Fibroblast of skin of right quadriceps (primary cell): ENCODE results near the gene ZNF581.

Source experiments
- DNase-seq: peaks from one replicate; pipeline ENCODE4 v3.0.0-alpha.2; 2013

ZNF581 gene, protein sequence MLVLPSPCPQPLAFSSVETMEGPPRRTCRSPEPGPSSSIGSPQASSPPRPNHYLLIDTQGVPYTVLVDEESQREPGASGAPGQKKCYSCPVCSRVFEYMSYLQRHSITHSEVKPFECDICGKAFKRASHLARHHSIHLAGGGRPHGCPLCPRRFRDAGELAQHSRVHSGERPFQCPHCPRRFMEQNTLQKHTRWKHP

DNA sequence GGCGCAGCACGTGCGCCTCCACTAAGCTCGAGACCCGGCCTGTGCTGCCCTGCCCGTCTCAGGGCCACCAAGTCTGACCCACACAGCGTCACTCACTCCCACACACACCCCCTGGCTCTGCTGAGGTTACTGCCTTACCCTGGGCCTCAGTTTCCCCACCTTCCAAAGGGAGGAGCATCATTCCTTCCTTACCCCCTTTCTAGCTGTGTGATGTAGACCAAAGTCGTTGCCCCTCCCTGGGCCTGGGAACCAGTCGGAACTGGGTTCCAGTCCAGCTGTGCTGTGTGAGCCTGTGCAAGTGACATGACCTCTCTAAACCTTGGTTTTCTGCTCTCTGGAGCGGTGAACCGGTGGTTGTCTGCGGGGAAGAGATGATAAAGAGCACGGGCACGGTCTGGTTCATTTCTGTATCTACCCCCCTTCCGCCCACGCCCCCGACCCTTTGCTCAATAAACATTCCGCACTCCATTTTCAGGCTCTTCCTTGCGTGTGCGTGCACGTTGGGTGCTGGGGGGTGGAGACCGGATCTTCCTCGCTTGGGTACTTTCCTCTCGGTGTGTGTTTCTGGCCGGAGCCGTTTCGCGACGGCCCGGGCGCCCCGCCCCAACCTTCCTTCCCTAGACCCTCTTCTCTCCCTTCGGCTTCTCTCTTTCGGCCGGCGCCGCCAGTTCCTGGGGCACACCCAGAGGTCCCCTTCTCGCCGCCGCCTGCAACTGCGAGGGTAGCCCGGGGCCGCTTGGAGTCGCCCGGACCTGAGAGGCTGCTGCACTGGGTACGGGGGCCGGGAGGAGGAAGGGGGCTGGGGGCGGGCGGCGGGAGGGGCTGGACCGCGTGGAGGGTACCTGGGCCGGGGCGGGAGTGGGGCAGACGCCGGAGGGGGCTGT lies at the start of gene ZNF581:
ZNF581 (plus strand) TSS at position 647 of the 884 bp plus-strand sequence. CDS start 923 bp downstream, outside the sequence.
- peak; percentile 71 for DNase-seq

DNA sequence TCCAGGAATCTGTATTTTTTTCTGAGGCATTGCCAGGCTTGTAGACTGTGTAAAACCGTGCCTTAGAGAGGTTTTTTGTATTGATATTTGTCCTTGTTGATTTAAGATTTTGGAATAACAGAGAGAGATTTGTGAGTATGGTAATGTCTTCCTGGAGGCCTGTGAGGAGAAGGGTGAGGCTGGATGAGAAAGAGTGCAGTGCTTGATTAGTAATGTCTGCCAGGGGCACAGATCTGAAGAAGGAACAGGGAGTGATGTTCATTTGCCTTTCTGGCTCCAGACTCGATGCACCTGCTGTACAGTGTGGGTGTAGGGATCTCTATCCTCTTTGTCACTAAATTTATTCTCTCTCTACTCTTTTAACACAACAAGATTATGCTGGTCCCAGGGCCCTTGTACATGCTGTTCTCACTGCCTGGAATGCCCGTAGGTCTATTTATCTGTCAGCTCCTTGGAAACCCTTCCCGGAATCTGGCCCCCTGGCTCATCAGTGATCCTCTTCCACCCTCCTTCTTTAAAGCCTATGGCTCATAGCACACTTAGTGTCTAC lies 48.4 kb upstream of the ZNF581 start:
- DNase-seq, result no peak

DNA sequence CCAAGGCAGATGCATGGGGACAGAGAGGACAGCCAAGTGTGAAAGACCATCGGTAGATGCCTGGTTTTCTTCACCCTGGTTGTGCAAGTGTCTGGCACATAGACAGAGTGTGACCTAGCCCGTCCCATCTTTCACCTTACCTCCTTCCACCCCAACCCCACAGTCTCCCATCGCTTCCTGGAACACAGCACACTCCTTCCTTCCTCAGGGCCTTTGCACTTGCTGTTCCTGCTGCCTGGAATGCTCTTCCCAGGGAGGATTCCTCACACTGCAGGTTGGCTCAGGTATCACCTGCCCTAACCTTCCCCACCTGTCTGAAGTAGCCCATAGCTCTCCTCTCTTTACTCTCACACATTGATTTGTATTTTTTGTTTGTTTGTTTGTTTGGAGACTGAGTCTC lies 47.1 kb upstream of the ZNF581 start:
- no peak for DNase-seq

DNA sequence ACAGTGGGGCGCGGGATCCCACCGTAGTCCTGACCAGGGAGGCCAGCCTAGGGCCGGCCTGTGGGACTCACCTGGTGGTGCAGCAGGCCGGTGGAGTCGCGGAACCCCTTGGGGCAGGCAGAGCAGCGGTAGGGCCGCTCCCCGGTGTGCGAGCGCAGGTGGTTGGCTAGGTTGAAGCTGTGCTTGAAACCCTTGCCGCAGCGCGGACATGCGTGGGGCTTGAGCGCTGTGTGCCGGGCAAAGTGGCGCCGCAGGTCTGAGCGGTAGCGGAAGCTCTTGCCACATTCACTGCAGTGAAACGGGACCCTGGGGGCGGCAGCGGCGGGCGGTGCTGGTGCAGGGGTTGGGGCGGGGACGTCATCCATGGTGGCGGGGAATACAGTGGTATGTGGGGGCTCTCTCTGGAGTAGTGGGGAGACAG lies 45.9 kb upstream of the ZNF581 start:
- no peak for DNase-seq

DNA sequence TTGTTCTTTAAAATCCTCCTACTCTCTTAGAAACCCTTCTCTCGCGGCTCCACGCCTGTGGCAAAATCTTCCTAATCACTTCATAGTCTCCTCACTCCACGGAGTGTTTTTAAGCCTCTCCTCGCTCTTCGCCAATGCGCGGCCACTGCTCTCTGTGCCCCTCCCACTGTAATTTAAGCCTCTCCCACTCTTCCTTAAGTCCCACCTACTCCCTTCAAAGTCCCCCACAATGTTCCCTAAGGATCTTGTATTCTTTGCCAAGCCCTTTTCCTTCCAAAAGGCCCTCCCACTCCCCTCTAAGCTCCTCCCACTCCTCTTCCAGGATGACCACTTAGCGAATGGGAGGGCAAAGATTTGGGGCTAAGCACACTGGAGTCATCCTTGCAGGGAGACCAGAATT lies 45.4 kb upstream of the ZNF581 start:
- DNase-seq, result no peak

DNA sequence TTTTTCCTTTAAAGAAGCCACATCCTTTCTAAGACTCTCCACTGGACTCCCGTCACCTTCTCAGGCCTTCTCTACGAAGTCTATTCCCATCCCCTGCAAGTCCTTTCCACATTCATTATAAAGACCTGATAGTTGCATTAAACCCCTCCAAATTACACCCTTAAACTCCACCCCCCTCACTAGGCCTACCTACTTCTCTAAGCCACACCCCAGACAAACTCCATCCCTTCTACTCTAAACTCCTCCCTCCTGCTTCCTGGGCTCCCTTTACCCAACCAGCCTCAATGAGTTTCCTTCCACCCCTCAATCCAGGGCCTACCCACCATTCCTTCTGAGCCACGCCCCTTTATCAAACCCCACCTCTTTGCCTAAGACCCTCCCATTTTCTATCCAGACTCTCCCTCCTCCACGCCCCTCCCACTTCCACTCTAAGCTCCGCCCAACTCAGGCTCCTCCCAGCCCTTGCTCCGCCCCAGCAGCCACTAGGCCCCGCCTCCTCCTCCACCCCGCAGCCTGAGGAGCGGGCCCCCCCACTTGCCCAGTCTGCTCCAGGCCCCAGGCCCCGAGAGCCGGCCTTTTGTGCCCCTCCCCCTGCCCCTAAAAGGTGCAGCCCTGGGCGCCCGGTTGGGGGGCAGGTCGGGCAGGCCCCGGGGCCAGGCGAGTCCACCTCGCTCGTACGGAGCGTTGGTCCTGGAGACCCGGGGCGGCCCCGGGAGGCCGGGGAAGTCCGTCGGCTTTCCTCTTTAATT lies 44.6 kb upstream of the ZNF581 start:
- peak; percentile 96 for DNase-seq

DNA sequence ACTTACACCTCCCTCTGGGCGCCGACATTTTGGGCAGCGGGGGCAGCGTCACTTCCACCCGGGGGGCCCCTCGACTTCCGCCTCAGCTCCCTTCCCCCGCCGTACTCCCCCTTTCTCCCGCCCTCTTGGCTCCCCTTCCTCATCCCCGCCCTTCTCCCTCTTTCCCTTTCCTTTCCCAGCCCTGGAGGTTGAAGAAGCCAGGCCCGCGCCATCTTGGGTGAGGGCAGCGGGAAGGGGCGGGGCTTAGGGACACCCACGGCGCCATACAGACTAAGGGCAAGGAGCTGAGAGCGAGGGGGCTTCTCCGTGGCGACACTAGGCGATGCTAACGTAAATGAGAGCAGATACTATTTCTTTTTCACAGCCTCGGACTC lies 44.0 kb upstream of the ZNF581 start, which contains the start of gene FIZ1:
FIZ1 (minus strand) TSS at position 50 of the 374 bp plus-strand sequence. CDS start 1,652 bp downstream, outside the sequence.
- DNase-seq, result peak; percentile 99

DNA sequence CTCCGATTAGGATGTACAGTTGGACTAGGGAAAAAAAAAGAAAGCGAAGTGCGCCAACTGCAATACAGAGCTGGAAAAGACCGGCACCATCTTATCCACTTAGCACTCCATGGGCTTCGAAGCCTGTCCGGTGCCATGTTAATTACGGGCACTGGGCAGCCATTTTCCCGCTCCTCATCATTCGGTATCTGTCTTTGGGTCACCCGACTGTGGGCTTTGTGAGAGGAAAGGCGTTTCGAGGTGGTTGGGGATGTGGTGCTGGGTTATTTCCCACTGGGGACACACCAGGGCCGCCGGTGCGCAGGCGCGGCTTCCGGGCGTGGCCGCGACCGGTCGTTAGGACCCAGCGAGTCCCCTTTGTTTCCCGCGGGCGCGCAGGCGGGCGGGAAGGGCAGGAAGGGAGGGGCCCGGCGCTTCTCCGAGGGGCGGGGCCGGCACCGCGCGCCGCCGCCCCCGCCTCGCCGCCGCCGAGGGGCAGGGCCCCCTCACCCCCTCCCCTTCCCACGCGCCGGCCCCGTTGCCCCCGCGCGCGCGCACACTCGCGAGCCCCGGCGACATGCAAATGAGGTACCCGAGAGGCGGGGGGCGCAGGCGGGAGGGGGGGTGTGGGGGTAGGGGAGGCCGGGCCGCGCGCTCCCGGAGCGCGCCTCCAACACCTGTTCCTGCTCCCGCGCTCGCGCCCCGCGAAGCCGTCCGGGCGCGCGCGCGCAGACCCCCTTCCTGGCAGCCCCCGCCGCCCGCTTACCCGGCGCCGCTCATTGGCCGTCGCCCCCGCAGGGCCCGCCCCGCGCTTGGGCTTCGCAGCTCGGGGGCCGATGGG lies 43.4 kb upstream of the ZNF581 start, which contains the start of gene ZNF524:
ZNF524 (plus strand) TSS at position 447 of the 820 bp plus-strand sequence. CDS start 1,825 bp downstream, outside the sequence.
- DNase-seq, result peak; percentile 90

DNA sequence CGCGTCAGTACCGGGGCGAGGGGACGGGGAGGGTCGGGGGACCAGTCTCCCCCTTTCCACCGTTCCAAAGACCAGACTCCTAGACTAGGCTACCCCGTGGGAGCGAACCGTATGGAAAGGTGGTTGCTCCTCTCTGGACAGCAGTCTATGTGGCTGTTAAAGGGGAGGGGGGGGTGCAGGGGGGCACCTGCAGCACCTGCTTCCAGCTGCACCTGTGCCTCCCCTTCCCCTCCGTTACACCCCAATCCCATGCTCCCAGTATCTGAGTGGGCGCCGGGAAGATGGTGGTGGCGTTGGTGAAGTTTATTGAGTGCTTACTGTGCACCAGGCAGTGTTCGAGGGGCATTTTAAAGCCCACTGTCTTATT lies 42.8 kb upstream of the ZNF581 start:
- no peak for DNase-seq

DNA sequence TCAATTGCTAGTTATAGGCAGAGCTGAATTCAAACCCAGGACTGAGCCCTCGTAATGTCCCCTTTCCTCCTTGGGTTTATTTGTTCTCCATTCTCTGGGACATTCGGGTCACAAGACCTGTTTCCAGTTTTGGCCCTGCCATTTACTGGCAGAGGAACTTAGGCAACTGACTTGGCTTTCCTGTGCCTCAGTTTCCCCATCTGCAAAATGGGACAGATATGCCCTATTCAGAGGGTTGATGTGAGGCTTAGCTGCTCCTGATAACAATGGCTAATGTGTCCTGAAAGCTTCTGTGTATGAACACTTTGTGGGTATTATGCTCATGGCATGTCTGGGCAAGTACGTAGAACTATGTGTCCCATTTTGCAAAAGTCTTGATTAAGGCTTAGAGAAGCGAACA lies 42.4 kb upstream of the ZNF581 start:
- DNase-seq, result no peak

DNA sequence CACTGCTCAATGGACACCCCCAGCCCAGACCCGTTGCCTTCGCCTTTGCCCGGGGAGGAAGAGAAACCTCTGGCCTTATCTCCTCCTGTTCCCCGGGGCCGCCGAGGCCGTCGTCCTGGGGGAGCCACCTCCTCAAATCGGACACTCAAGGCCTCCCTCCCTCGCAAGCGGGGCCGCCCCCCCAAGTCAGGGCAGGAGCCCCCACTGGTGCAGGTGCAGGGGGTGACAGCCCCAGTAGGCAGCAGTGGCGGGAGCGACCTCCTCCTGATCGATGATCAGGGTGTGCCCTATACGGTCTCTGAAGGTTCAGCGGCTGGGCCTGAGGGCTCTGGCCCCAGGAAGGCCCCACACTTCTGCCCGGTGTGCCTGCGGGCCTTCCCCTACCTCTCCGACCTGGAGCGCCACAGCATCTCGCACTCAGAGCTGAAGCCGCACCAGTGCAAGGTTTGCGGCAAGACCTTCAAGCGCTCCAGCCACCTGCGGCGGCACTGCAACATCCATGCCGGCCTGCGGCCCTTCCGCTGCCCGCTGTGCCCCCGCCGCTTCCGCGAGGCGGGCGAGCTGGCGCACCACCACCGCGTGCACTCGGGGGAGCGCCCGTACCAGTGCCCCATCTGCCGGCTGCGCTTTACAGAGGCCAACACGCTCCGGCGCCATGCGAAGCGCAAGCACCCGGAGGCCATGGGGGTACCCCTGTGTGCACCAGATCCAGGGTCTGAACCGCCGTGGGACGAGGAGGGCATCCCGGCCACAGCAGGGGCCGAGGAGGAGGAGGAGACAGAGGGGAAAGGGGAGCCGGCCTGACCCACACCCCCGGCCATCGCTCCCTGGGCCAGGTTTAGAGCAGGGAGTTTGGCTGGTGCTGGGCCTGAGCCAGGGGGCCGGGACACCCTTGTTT lies 41.1 kb upstream of the ZNF581 start:
- no peak for DNase-seq

DNA sequence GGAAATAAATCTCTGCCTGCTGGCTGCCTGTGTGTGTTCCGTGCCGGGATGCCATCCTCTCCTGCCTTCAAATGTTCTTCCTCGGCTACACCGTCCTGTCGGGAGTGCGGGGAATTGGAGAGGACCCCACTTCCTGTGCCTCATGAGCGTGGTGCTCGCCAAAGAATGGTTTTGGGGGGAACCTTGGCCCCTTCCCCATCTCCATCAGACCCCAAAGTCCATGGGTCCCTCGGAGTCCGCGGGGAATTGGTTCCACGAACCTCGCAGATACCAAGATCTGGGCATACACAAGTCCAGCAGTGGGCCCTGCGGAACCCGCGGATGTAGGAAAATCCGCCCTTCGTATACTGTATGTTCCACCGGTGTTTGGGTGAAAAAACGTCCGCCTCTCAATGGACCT lies 40.3 kb upstream of the ZNF581 start:
- DNase-seq, result no peak

DNA sequence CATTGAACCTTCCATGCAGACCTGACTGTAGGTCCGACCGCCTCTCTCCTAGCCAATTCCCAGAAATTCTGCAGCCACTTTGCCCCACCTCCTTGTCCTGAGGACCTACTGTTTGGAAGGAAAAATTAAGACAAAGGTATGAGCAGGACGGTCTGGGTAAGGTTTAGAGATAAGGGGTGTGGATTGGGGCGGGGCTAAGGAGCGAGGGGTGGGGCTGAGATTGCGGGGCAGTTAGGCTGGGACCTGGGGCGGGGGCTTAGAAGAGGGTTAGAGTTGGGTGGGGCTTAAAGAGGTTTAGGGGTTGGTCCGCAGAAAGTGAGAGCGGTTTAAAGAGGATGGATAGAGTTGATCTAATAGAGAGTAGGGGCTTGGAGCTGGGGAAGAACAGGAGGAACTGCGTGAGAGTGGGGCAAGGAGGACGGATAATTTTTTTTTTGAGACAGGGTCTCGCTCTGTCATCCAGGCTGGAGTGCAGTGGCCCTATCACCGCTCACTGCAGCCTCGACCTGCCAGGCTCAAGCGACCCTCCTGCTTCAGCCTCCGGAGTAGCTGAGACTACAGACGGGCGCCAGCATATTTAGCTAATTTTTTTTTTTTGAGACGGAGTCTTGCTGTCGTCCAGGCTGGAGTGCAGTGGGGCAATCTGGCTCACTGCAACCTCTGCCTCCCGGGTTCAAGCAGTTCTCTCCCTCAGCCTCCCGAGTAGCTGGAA lies 39.7 kb upstream of the ZNF581 start:
- DNase-seq, result no peak

DNA sequence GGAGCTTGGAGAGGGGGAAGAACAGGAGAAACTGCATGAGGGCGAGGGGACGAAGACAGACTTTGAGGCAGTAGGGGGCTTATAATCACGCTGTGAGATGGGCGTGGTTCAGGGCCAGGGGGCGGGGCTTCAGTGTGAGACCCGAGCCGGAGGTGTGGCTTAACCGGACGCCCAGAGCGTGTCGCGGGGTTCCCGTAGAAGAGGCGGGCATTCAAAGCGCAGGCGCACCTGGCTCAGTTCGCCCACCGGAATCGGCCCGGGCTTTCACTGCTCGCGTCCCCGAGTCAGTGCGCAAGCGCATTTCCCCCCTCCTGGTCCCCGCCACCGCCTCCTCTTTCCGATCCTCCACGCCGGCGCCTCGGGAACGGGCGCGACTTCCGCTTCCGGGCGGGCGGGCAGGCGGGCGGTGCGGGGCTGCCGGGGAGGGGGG lies 38.2 kb upstream of the ZNF581 start:
- DNase-seq, result peak; percentile 98

DNA sequence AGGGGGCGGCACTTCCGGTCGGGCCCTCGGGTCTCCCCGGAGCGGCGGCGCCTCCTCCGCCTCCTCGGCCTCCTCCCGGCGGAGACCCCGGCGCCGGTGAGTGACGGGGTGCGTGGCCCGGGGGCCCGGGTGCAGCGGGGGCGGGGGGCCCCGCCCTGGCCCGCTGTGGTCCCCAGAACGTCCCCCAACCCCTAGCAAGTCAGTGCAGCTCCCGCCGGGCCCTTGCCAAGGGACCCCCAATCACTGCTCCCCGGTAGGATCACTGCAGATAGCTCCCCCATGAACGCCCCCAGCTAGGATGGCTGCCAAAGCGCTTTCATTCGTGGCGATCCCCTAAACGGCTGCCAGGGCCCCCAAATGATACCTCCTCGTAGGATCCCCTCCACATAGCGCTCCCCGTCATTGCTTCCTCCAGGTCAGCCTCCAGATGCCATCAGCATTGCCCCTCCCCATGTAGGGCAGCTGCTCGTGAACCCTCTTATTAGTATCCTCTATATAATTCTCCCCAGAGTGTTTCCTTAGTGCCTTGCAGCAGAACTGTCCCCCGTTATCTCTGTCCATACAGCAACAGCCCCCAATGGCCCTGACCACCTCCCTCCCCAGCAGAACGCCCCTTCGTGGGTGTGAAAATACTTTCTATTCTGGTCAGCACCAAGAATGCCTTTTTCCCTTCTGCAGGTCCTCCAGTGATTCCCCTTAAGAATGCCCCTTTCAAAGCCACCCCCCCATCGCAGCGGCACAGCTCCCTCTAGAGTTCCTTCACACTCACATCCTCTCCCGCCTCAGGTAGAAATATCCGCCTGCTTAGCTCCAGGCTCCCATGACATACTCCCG lies 37.6 kb upstream of the ZNF581 start, which contains the start of gene ZNF865:
ZNF865 (plus strand) TSS at position 11 of the 834 bp plus-strand sequence. CDS start 7,972 bp downstream, outside the sequence.
- DNase-seq, result peak; percentile 83

DNA sequence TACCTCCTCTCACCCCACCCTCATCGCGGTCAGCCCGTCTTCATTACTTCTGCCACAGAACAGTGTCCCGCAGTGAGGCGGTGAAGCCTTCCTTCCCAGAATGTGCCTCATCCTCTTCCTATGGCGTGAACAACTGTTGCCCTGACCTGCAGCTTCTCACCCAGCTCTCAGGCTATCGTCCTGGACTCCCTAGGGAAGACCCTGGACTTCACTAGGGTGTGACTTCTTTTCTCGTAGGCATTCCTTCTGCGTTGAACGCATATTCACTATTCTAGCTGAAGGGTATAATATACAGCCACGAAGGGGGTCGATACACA lies 37.0 kb upstream of the ZNF581 start:
- no peak for DNase-seq

DNA sequence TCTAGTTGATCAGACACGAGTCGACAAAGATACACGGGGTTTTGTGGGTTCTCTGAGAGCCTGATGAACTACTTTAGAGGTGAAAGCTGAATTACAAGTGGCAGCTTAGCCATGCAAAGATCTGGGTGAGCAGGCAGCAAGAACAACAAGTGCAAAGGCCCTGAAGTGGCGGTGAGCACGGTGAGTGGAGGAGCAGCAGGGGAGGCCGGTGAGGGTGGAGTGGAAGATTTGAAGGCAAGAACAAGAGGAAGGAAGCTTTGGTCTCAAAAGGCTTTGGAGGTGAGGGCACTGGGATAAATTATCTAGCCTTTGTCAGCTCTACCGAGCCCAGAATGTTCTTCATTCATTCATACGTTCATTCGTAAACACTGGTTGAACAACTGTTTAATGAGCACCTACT lies 36.6 kb upstream of the ZNF581 start:
- DNase-seq, result no peak

DNA sequence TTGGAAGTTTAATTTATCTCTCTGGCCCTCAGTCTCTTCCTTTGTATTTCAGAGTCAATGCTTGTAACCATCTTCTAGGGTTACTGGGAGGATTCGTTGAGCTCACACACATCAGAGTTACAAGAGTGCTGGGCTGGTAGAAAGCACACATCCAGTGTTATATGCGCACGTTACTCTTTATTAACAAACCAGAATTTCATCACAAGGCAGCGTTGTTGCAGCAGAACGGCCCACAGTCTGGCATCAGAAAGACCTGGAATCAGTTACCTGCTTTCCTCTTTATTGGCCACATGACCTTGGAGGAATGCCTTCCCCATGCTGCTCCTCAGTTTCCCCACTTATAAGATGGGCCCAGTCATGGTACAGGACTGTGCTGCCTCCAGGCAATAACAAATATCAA lies 34.1 kb upstream of the ZNF581 start:
- DNase-seq, result no peak

DNA sequence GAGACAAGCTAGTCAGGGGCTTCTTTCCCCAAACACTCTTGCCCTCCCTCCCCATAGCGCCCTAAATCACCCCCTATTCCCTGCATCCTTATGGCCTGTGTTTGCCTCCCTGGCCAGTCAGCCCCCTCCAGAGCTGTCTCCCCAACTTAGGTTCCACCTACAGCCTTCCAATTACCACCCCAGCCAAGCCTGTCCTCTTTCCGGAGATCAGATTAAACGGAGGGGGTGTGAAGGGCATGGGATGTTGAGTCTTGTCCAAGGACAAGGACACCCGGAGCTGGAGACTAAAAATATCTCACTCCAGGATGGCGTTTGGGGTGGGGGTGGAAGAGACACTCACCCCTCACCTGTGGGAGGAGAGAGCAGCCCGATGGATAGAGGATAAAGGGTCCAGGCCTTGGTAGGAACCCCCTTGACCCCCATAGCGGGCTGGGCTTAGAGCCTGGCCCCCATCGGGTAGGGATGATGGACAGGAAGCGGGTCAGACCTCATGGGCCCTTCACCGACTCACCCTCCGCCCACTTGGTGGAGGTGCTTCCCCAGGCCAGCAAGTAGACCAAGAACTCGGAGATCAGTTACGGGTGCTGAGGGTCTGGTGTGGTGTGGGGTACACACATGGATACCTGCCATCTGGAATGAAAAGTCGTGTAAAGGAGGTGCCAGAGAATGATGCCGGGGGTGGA lies 32.0 kb upstream of the ZNF581 start:
- no peak for DNase-seq
